GM12878 (cell line): ENCODE results near the gene GBP4. TPM values are rescaled to one million over a fixed set of nuclear protein-coding genes. Genes with fewer than 3 reads are reported as not detected.

Experiments used
- CHD1 ChIP-seq: IDR thresholded peaks from 2 replicates; pipeline ENCODE4 v1.6.1; 2012; ENCODE audit warnings: low read depth, low read length, improper control_type of control experiment
- EZH2 ChIP-seq: IDR thresholded peaks from 2 replicates; pipeline ENCODE4 v1.6.1; 2012; ENCODE audit warnings: low read depth, mild to moderate bottlenecking, control low read depth, inconsistent platforms, low read length, borderline replicate concordance; ENCODE audit not compliant: control insufficient read depth
- MTA2 ChIP-seq: fragments of 450-650 bp; IDR thresholded peaks from 2 replicates; pipeline ENCODE4 v1.6.1; 2016; ENCODE audit warnings: low read depth, mild to moderate bottlenecking, moderate library complexity
- NR2F1 ChIP-seq: fragments of 450-650 bp; conservative IDR thresholded peaks from 2 replicates; pipeline ENCODE4 v1.6.1; 2017; ENCODE audit warnings: mild to moderate bottlenecking
- POLR2AphosphoS2 ChIP-seq: IDR thresholded peaks from 2 replicates; pipeline ENCODE4 v1.6.1; 2011; ENCODE audit warnings: low read depth, mild to moderate bottlenecking, low read length, improper control_type of control experiment, moderate library complexity
- POLR2AphosphoS5 ChIP-seq: IDR thresholded peaks from 2 replicates; pipeline ENCODE4 v1.6.1; 2011; ENCODE audit warnings: mild to moderate bottlenecking, low read length, inconsistent platforms
- RELA ChIP-seq: fragments of 450-650 bp; IDR thresholded peaks from 2 replicates; pipeline ENCODE4 v1.8.0; 2014; ENCODE audit warnings: borderline replicate concordance; ENCODE audit not compliant: partially characterized antibody
- STAT3 ChIP-seq: IDR thresholded peaks from 2 replicates; pipeline ENCODE4 v1.6.1; 2011; ENCODE audit warnings: low read depth, low read length, improper control_type of control experiment
- ZNF207 ChIP-seq: fragments of 450-650 bp; IDR thresholded peaks from 2 replicates; pipeline ENCODE4 v1.6.1; 2014; ENCODE audit warnings: antibody characterized with exemption, mild to moderate bottlenecking, borderline replicate concordance
- ZSCAN29 ChIP-seq: fragments of 450-650 bp; IDR thresholded peaks from 2 replicates; pipeline ENCODE4 v1.6.1; 2017; ENCODE audit warnings: mild to moderate bottlenecking, moderate library complexity
- polyA plus RNA-seq, 11 experiments: library from polyadenylated mRNA; depleted of rRNA in 4 of 11; unstranded in 6 of 11; stranded (reverse) in 5 of 11; fragments of >200 nt; fragmentation: Nextera tagmentation in 4 of 11; fragmentation: Illumina TruSeq in 1 of 11; extraction: Ambion mirVana in 4 of 11; extraction: Trizol in 1 of 11; gene quantifications; 1 replicate in 1 of 11; 2 replicates in 10 of 11; pipeline versions ENCODE4 v1.2.1 to v1.2.3, GENCODE V29; 2011 to 2016; ENCODE audit warnings: inconsistent platforms in 2 of 11, missing spikeins in 2 of 11, low read depth in 1 of 11
- total RNA-seq, 4 experiments: library from RNA; depleted of rRNA in 3 of 4; stranded (reverse); fragments of >200 nt in 3 of 4; fragmentation: Illumina TruSeq in 1 of 4; extraction: Trizol in 1 of 4; gene quantifications; 2 replicates each; pipeline versions ENCODE4 v1.2.1 to v1.2.3, GENCODE V29; 2013 to 2021
- TF ChIP-seq, protein P1 (sequence below): fragments of 450-650 bp; IDR thresholded peaks from 2 replicates; pipeline ENCODE4 v1.6.1; 2018; ENCODE audit warnings: mild to moderate bottlenecking, low read depth, moderate library complexity; ENCODE audit not compliant: partially characterized antibody
- TF ChIP-seq, protein P2 (sequence below): fragments of 450-650 bp; IDR thresholded peaks from 2 replicates; pipeline ENCODE4 v1.6.1; 2017; ENCODE audit warnings: mild to moderate bottlenecking

The GBP4 gene
- total and polyA plus RNA-seq, 10 of the 15 experiments (the other 5 are each of a cell fraction or from before 2014, with no cell fraction given) = 2.4 to 41.9 (median 3.5) TPM

DNA sequence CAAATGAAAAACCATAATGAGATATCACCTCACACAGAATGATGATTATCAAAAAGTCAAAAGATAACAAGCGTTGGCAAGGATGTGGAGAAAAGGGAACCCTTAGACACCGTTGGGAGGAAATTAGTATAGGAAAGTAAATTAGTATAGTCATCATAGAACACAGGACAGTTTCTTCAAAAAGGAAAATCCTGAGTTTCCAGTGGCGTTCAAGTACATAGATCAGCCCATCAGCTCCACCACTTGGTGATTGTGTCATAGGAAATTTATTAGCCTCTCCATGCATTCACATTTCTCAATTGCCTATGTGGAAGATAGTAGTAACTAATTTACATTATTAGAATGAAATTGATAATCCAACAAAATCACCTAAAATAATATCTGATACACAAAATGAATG lies 52.0 kb downstream of the GBP4 start (continued):
- TF ChIP-seq, protein P1, sequence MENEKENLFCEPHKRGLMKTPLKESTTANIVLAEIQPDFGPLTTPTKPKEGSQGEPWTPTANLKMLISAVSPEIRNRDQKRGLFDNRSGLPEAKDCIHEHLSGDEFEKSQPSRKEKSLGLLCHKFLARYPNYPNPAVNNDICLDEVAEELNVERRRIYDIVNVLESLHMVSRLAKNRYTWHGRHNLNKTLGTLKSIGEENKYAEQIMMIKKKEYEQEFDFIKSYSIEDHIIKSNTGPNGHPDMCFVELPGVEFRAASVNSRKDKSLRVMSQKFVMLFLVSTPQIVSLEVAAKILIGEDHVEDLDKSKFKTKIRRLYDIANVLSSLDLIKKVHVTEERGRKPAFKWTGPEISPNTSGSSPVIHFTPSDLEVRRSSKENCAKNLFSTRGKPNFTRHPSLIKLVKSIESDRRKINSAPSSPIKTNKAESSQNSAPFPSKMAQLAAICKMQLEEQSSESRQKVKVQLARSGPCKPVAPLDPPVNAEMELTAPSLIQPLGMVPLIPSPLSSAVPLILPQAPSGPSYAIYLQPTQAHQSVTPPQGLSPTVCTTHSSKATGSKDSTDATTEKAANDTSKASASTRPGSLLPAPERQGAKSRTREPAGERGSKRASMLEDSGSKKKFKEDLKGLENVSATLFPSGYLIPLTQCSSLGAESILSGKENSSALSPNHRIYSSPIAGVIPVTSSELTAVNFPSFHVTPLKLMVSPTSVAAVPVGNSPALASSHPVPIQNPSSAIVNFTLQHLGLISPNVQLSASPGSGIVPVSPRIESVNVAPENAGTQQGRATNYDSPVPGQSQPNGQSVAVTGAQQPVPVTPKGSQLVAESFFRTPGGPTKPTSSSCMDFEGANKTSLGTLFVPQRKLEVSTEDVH = no peak
- TF ChIP-seq MTA2 (no peak), STAT3 (no peak), ZSCAN29 (no peak), ZNF207 (no peak), EZH2 (no peak), RELA (no peak), POLR2AphosphoS5 (no peak), NR2F1 (no peak), CHD1 (no peak), POLR2AphosphoS2 (no peak)
- TF ChIP-seq, protein P2, sequence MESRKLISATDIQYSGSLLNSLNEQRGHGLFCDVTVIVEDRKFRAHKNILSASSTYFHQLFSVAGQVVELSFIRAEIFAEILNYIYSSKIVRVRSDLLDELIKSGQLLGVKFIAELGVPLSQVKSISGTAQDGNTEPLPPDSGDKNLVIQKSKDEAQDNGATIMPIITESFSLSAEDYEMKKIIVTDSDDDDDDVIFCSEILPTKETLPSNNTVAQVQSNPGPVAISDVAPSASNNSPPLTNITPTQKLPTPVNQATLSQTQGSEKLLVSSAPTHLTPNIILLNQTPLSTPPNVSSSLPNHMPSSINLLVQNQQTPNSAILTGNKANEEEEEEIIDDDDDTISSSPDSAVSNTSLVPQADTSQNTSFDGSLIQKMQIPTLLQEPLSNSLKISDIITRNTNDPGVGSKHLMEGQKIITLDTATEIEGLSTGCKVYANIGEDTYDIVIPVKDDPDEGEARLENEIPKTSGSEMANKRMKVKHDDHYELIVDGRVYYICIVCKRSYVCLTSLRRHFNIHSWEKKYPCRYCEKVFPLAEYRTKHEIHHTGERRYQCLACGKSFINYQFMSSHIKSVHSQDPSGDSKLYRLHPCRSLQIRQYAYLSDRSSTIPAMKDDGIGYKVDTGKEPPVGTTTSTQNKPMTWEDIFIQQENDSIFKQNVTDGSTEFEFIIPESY = no peak
- TF ChIP-seq, all 136 proteins: peak for 0
